Measurements from ENCODE around the gene AGBL4.

Gene AGBL4

GRCh38 chr1:48570568-48570967, 1453.2 kb downstream of the AGBL4 start:
- Histone ChIP-seq H3K36me3 (ENCODE audit: insufficient read depth, low read length) (no peaks in the 10 kb centered on the region), H3K9me3 (ENCODE audit: insufficient read depth, low read length, severe bottlenecking) (no peaks in the 10 kb centered on the region), H2AFZ (ENCODE audit: low read depth, low read length) (no peak overlapping the region), H3K4me1 (ENCODE audit: insufficient read depth, low read length) (no peaks in the 10 kb centered on the region), H3K4me3 (ENCODE audit: low read depth in 1 of 2, low read length in 2 of 2) (no peak overlapping the region), H4K20me1 (ENCODE audit: insufficient read depth, low read length) (no peaks in the 10 kb centered on the region), H3K4me2 (ENCODE audit: insufficient read depth, low read length) (no peak overlapping the region), H3K27me3 (ENCODE audit: insufficient read depth, low read length, poor library complexity) (no peaks in the 10 kb centered on the region), H3K79me2 (ENCODE audit: insufficient read depth, low read length) (no peaks in the 10 kb centered on the region), H3K9ac (ENCODE audit: low read depth, low read length) (no peak overlapping the region), H3K27ac (ENCODE audit: low read length) (no peak overlapping the region)
- no peak for ATAC-seq (ENCODE audit: insufficient read depth, low read depth)
- no peak for DNase-seq
- TF ChIP-seq EZH2 (IDR thresholded peaks at IDR 0.05; ENCODE audit: borderline replicate concordance, low read depth, low read length, severe bottlenecking): no peak
- TF ChIP-seq, protein P1, sequence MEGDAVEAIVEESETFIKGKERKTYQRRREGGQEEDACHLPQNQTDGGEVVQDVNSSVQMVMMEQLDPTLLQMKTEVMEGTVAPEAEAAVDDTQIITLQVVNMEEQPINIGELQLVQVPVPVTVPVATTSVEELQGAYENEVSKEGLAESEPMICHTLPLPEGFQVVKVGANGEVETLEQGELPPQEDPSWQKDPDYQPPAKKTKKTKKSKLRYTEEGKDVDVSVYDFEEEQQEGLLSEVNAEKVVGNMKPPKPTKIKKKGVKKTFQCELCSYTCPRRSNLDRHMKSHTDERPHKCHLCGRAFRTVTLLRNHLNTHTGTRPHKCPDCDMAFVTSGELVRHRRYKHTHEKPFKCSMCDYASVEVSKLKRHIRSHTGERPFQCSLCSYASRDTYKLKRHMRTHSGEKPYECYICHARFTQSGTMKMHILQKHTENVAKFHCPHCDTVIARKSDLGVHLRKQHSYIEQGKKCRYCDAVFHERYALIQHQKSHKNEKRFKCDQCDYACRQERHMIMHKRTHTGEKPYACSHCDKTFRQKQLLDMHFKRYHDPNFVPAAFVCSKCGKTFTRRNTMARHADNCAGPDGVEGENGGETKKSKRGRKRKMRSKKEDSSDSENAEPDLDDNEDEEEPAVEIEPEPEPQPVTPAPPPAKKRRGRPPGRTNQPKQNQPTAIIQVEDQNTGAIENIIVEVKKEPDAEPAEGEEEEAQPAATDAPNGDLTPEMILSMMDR (IDR thresholded peaks at IDR 0.05; ENCODE audit: borderline replicate concordance, extremely low read depth, low read length, poor library complexity, severe bottlenecking): no peak

DNA sequence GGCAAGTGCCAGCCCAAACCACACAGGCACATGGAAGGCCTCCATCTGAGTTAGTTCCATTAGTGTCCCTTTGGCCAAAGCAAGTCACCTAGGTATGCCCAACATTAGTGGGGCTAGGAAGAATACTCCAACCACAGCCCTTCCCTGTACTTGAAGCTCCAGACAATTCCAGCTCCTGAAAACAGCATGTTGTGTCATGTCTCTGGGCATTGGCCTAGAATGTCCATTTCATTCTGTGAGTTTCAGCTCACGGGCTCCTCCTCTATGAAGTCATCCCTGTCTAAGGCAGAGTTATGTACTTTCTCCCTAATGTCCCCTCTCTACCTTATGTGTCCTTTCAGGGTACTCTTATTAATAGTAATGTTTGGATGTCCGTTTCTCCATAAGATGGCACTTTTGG, 1455.3 kb downstream of the AGBL4 start:
- DNase-seq: no peak
- Histone ChIP-seq H3K9me3 (ENCODE audit: insufficient read depth, low read length, severe bottlenecking) (no peaks in the 10 kb centered on the region), H3K9ac (ENCODE audit: low read depth, low read length) (no peak overlapping the region), H3K4me3 (ENCODE audit: low read depth in 1 of 2, low read length in 2 of 2) (no peak overlapping the region), H3K36me3 (ENCODE audit: insufficient read depth, low read length) (no peaks in the 10 kb centered on the region), H3K27ac (ENCODE audit: low read length) (no peak overlapping the region), H3K4me1 (ENCODE audit: insufficient read depth, low read length) (no peaks in the 10 kb centered on the region), H2AFZ (ENCODE audit: low read depth, low read length) (no peak overlapping the region), H4K20me1 (ENCODE audit: insufficient read depth, low read length) (no peaks in the 10 kb centered on the region), H3K4me2 (ENCODE audit: insufficient read depth, low read length) (no peak overlapping the region), H3K27me3 (ENCODE audit: insufficient read depth, low read length, poor library complexity) (no peaks in the 10 kb centered on the region), H3K79me2 (ENCODE audit: insufficient read depth, low read length) (no peaks in the 10 kb centered on the region)
- no peak for ATAC-seq (ENCODE audit: insufficient read depth, low read depth)
- no peak for TF ChIP-seq EZH2 (IDR thresholded peaks at IDR 0.05; ENCODE audit: borderline replicate concordance, low read depth, low read length, severe bottlenecking)
- TF ChIP-seq, protein P1 (IDR thresholded peaks at IDR 0.05; ENCODE audit: borderline replicate concordance, extremely low read depth, low read length, poor library complexity, severe bottlenecking): no peak

DNA sequence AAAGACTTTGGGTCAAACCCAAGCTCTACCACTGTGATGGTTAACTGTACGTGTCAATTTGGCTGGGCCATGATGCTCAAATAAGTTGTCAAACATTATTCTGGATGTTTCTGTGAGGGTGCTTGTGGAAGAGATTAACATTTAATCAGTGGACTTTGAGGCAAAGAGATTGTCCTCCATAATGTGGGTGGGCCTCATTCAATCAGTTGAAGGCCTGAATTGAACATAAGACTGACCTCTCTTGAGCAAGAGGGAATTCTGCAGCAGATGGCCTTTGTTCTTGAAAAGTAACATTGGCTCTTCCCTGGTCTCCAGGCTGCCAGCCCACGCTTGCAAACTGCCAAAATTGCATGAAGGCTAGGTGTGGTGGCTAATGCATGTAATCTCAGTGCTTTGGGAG, 1457.3 kb downstream of the AGBL4 start:
- H3K27me3 ChIP-seq (ENCODE audit: insufficient read depth, low read length, poor library complexity): no peaks in the 10 kb centered on the region
- no peak overlapping the region for H3K27ac ChIP-seq (ENCODE audit: low read length)
- no peak for DNase-seq
- TF ChIP-seq EZH2 (IDR thresholded peaks at IDR 0.05; ENCODE audit: borderline replicate concordance, low read depth, low read length, severe bottlenecking): no peak
- TF ChIP-seq, protein P1 (IDR thresholded peaks at IDR 0.05; ENCODE audit: borderline replicate concordance, extremely low read depth, low read length, poor library complexity, severe bottlenecking): no peak
- H3K36me3 ChIP-seq (ENCODE audit: insufficient read depth, low read length): no peaks in the 10 kb centered on the region
- H2AFZ ChIP-seq (ENCODE audit: low read depth, low read length): no peak overlapping the region
- H4K20me1 ChIP-seq (ENCODE audit: insufficient read depth, low read length): no peaks in the 10 kb centered on the region
- no peak overlapping the region for H3K9ac ChIP-seq (ENCODE audit: low read depth, low read length)
- H3K4me2 ChIP-seq (ENCODE audit: insufficient read depth, low read length): no peak overlapping the region
- H3K4me3 ChIP-seq (ENCODE audit: low read depth in 1 of 2, low read length in 2 of 2): no peak overlapping the region
- H3K4me1 ChIP-seq (ENCODE audit: insufficient read depth, low read length): no peaks in the 10 kb centered on the region
- no peaks in the 10 kb centered on the region for H3K79me2 ChIP-seq (ENCODE audit: insufficient read depth, low read length)
- no peaks in the 10 kb centered on the region for H3K9me3 ChIP-seq (ENCODE audit: insufficient read depth, low read length, severe bottlenecking)
- no peak for ATAC-seq (ENCODE audit: insufficient read depth, low read depth)

DNA sequence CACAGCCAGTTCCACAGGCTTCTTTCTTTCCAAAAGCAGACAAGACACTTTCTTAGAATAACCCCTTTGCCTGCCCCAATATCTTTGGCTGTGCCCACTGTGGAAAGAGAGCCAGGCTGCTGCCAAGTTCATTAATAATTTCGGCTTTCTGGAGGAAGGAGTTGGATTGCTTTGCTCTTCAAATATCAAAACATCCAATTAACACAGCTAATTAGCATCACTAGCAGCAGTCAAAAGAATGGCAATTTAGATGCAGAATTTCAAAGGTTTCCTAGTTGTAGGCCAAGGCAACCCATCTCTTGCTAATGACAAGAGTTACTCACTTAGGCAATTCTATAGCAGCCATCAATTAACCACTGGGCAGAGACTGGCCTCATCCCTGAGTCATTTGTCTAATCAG, 1460.7 kb downstream of the AGBL4 start:
- no peaks in the 10 kb centered on the region for H3K9me3 ChIP-seq (ENCODE audit: insufficient read depth, low read length, severe bottlenecking)
- H3K4me2 ChIP-seq (ENCODE audit: insufficient read depth, low read length): no peak overlapping the region
- H3K4me1 ChIP-seq (ENCODE audit: insufficient read depth, low read length): no peaks in the 10 kb centered on the region
- no peaks in the 10 kb centered on the region for H4K20me1 ChIP-seq (ENCODE audit: insufficient read depth, low read length)
- no peak for DNase-seq
- peaks cover 6% of the 10 kb centered on the region for H3K27me3 ChIP-seq (ENCODE audit: insufficient read depth, low read length, poor library complexity)
- H3K27ac ChIP-seq (ENCODE audit: low read length): no peak overlapping the region
- no peaks in the 10 kb centered on the region for H3K36me3 ChIP-seq (ENCODE audit: insufficient read depth, low read length)
- no peak overlapping the region for H2AFZ ChIP-seq (ENCODE audit: low read depth, low read length)
- no peak overlapping the region for H3K4me3 ChIP-seq (ENCODE audit: low read depth in 1 of 2, low read length in 2 of 2)
- ATAC-seq (ENCODE audit: insufficient read depth, low read depth): no peak
- no peaks in the 10 kb centered on the region for H3K79me2 ChIP-seq (ENCODE audit: insufficient read depth, low read length)
- TF ChIP-seq, protein P1 (IDR thresholded peaks at IDR 0.05; ENCODE audit: borderline replicate concordance, extremely low read depth, low read length, poor library complexity, severe bottlenecking): no peak
- TF ChIP-seq EZH2 (IDR thresholded peaks at IDR 0.05; ENCODE audit: borderline replicate concordance, low read depth, low read length, severe bottlenecking): no peak
- no peak overlapping the region for H3K9ac ChIP-seq (ENCODE audit: low read depth, low read length)
